T-cell (primary cell): ENCODE measurements around the gene C14orf132. TPM values are rescaled to one million over a fixed set of nuclear protein-coding genes. Genes with fewer than 3 reads are reported as not detected.

Source experiments
- ATAC-seq, 4 experiments: fragments of 200-7000 bp in 3 of 4; fragments of 150-1000 bp in 1 of 4; cut with Tn5 transposase; replicated peaks in 1 of 4; 1 replicate in 3 of 4; 2 replicates in 1 of 4; pipeline ENCODE4 v1.10.0; 2021; ENCODE audit warnings: moderate library complexity in 3 of 4, mild to moderate bottlenecking in 2 of 4, moderate number of reproducible peaks in 1 of 4
- CTCF ChIA-PET, 2 donors: fragments of 300-600 bp; sonication (Branson Sonifier 250); formaldehyde crosslinking; loops; one replicate each; lab custom pipeline; 2022; ENCODE audit warnings: antibody characterized with exemption in 2 of 2; lab: Charles Lee
- POLR2A ChIA-PET, 2 donors: fragments of 300-600 bp; sonication (Branson Sonifier 250); formaldehyde crosslinking; loops; one replicate each; lab custom pipeline; 2022; ENCODE audit warnings: antibody characterized with exemption in 2 of 2; lab: Charles Lee
- DNase-seq, 35 experiments: peaks; one replicate each; pipeline versions ENCODE4 v3.0.0 to v3.0.0-alpha.2; 2013 to 2023
- H3K27ac ChIP-seq: one replicate; pipeline ENCODE4 v1.5.1; 2013; ENCODE audit warnings: low read length
- H3K27me3 ChIP-seq, 2 experiments: replicated peaks in 1 of 2; 1 replicate in 1 of 2; 2 replicates in 1 of 2; pipeline versions ENCODE4 v1.6.1 to v1.7.0; 2013; ENCODE audit warnings: low read length in 1 of 2, mixed read lengths in 1 of 2; ENCODE audit not compliant: control insufficient read depth in 2 of 2, insufficient read depth in 2 of 2; ENCODE audit errors: extremely low read depth in 1 of 2
- H3K36me3 ChIP-seq, 2 donors: 1 replicate in 1 of 2; 2 replicates in 1 of 2; pipeline versions ENCODE4 v1.6.1 to v1.7.0; 2013; ENCODE audit warnings: low read length in 1 of 2; ENCODE audit not compliant: control insufficient read depth in 2 of 2, insufficient read depth in 1 of 2; ENCODE audit errors: extremely low read depth in 1 of 2
- H3K4me1 ChIP-seq, 2 experiments: 1 replicate in 1 of 2; 2 replicates in 1 of 2; pipeline versions ENCODE4 v1.6.1 to v1.7.0; 2013; ENCODE audit warnings: low read length in 2 of 2, mixed read lengths in 1 of 2; ENCODE audit not compliant: insufficient read depth in 2 of 2, control insufficient read depth in 1 of 2; ENCODE audit errors: extremely low read depth in 1 of 2
- H3K4me3 ChIP-seq, 2 donors: 1 replicate in 1 of 2; 2 replicates in 1 of 2; pipeline versions ENCODE4 v1.5.1 to v1.7.0; 2013; ENCODE audit warnings: mild to moderate bottlenecking in 2 of 2, low read length in 1 of 2, moderate library complexity in 1 of 2; ENCODE audit not compliant: control insufficient read depth in 1 of 2; ENCODE audit errors: extremely low read depth in 1 of 2
- H3K9me3 ChIP-seq: 2 replicates; pipeline ENCODE4 v1.7.0; 2013
- H3K27ac Mint-ChIP-seq, 2 donors: one replicate each; pipeline ENCODE4 v1.8.0; 2020 to 2021; ENCODE audit warnings: mild to moderate bottlenecking in 2 of 2, mixed read lengths in 2 of 2
- H3K27me3 Mint-ChIP-seq, 2 donors: one replicate each; pipeline ENCODE4 v1.8.0; 2021 to 2022; ENCODE audit warnings: mixed read lengths in 2 of 2
- H3K36me3 Mint-ChIP-seq: one replicate; pipeline ENCODE4 v1.8.0; 2021; ENCODE audit warnings: mixed read lengths
- H3K4me1 Mint-ChIP-seq, 3 donors: one replicate each; pipeline ENCODE4 v1.8.0; 2020 to 2022; ENCODE audit warnings: mixed read lengths in 3 of 3, mild to moderate bottlenecking in 1 of 3
- H3K4me3 Mint-ChIP-seq, 3 donors: one replicate each; pipeline ENCODE4 v1.8.0; 2020 to 2022; ENCODE audit warnings: mild to moderate bottlenecking in 3 of 3, mixed read lengths in 3 of 3, moderate library complexity in 3 of 3
- H3K9me3 Mint-ChIP-seq, 3 donors: one replicate each; pipeline ENCODE4 v1.8.0; 2020 to 2022; ENCODE audit warnings: mixed read lengths in 3 of 3
- WGBS: methylation state at CpG from one replicate; pipeline ENCODE4 v1.1.5; 2013; ENCODE audit warnings: missing lambda C conversion rate; ENCODE audit not compliant: insufficient coverage; 5-methylcytosine and 5-hydroxymethylcytosine counted together
- total RNA-seq, 35 experiments: library from RNA in 6 of 35; stranded (reverse) in 6 of 35; fragments of 120-200 nt in 1 of 35; gene quantifications; one replicate each; pipeline versions ENCODE4 v1.2.1 to v1.2.4 and lab custom pipeline; 2013 to 2026

C14orf132 gene
- total RNA-seq, 5 donors from 2014 or later (not counting 1 experiment from before 2014, with no cell fraction given): 3.5 to 8.4 (median 5.2) TPM

GRCh38 chr14:96098309-96098998, 59.3 kb downstream of the C14orf132 start:
- H3K27ac Mint-ChIP-seq: no peak overlapping the region

GRCh38 chr14:96098999-96099335, 59.8 kb downstream of the C14orf132 start:
- POLR2A ChIA-PET: no interaction called here

More at GRCh38 chr14:96098309-96098998, 59.3 kb downstream of the C14orf132 start:
- POLR2A ChIA-PET: no interaction called here
- ATAC-seq (no peak), DNase-seq (no peak)
- no peaks in the 10 kb centered on the region for H3K9me3 Mint-ChIP-seq
- Histone ChIP-seq H3K27me3 (peaks cover 0 to 18% of the 10 kb centered on the region in 2 experiments), H3K27ac (no peak overlapping the region), H3K4me1 (peaks cover 0 to 4% of the 10 kb centered on the region in 2 experiments), H3K4me3 (no peak overlapping the region), H3K9me3 (no peaks in the 10 kb centered on the region), H3K36me3 (no peaks in the 10 kb centered on the region)
- H3K27me3 Mint-ChIP-seq: peaks cover 2 to 3% of the 10 kb centered on the region in 2 donors
- 62% methylated on average over 4 of the region's 6 CpGs for WGBS
- H3K36me3 Mint-ChIP-seq: no peaks in the 10 kb centered on the region
- CTCF ChIA-PET: interaction anchor here in 1 of 2 donors (1.7 kb wide), 1 partner anchor 177 kb away, joined by 4 read pairs; no protein-coding TSS in a partner anchor
- no peak overlapping the region for H3K4me3 Mint-ChIP-seq
- H3K4me1 Mint-ChIP-seq: peaks cover 0 to 5% (median 4%) of the 10 kb centered on the region in 3 donors

GRCh38 chr14:96100161-96101064, 61.3 kb downstream of the C14orf132 start:
- H3K9me3 Mint-ChIP-seq: no peaks in the 10 kb centered on the region
- DNase-seq: peak; percentile 37 to 83 (median 59)
- ChIA-PET POLR2A (no interaction called here), CTCF (interaction anchor here (0.5 to 1.2 kb wide), 7 partner anchors 17 to 400 kb away, joined by 3 to 13 read pairs (median 3); no protein-coding TSS in a partner anchor)
- H3K27me3 ChIP-seq: peaks cover 0 to 17% of the 10 kb centered on the region in 2 experiments
- H3K27ac Mint-ChIP-seq: no peak overlapping the region
- no peaks in the 10 kb centered on the region for H3K36me3 Mint-ChIP-seq
- H3K9me3 ChIP-seq: no peaks in the 10 kb centered on the region
- peak; percentile 56 to 83 (median 61) for ATAC-seq
- no peak overlapping the region for H3K4me3 Mint-ChIP-seq
- peaks cover 2 to 3% of the 10 kb centered on the region in 2 donors for H3K27me3 Mint-ChIP-seq
- no peak overlapping the region for H3K27ac ChIP-seq
- 56% methylated on average over 12 of the region's 22 CpGs for WGBS
- no peaks in the 10 kb centered on the region for H3K36me3 ChIP-seq
- H3K4me3 ChIP-seq: no peak overlapping the region
- peaks cover 0 to 4% of the 10 kb centered on the region in 2 experiments for H3K4me1 ChIP-seq
- H3K4me1 Mint-ChIP-seq: peaks cover 0 to 5% (median 4%) of the 10 kb centered on the region in 3 donors

More at GRCh38 chr14:96098999-96099335, 59.8 kb downstream of the C14orf132 start:
- Mint-ChIP-seq H3K27me3 (peaks cover 2 to 3% of the 10 kb centered on the region in 2 donors), H3K4me3 (no peak overlapping the region), H3K4me1 (peaks cover 0 to 5% (median 4%) of the 10 kb centered on the region in 3 donors), H3K9me3 (no peaks in the 10 kb centered on the region), H3K27ac (no peak overlapping the region), H3K36me3 (no peaks in the 10 kb centered on the region)
- H3K4me3 ChIP-seq: no peak overlapping the region
- no peaks in the 10 kb centered on the region for H3K9me3 ChIP-seq
- peaks cover 0 to 18% of the 10 kb centered on the region in 2 experiments for H3K27me3 ChIP-seq
- no peak for ATAC-seq
- peaks cover 0 to 4% of the 10 kb centered on the region in 2 experiments for H3K4me1 ChIP-seq
- H3K36me3 ChIP-seq: no peaks in the 10 kb centered on the region
- no peak for DNase-seq
- CTCF ChIA-PET: interaction anchor here in 1 of 2 donors (1.7 kb wide), 1 partner anchor 177 kb away, joined by 4 read pairs; no protein-coding TSS in a partner anchor
- no peak overlapping the region for H3K27ac ChIP-seq

- H3K27ac Mint-ChIP-seq: no peak overlapping the region
- H3K4me3 Mint-ChIP-seq: no peak overlapping the region
- no peaks in the 10 kb centered on the region for H3K36me3 Mint-ChIP-seq
- CTCF ChIA-PET: interaction anchor here (0.8 to 1.2 kb wide), 4 partner anchors 114 to 176 kb away, joined by 3 to 4 read pairs (median 3); no protein-coding TSS in a partner anchor
- no peaks in the 10 kb centered on the region for H3K36me3 ChIP-seq
- peaks cover 0 to 5% (median 4%) of the 10 kb centered on the region in 3 donors for H3K4me1 Mint-ChIP-seq
- DNase-seq: no peak
- WGBS: 83% methylated on average over 3 of the region's 3 CpGs
- ATAC-seq: no peak
- no peak overlapping the region for H3K4me3 ChIP-seq
- peaks cover 0 to 4% of the 10 kb centered on the region in 2 experiments for H3K4me1 ChIP-seq
- POLR2A ChIA-PET: no interaction called here
- H3K9me3 ChIP-seq: no peaks in the 10 kb centered on the region
- H3K27ac ChIP-seq: no peak overlapping the region
- peaks cover 2 to 5% of the 10 kb centered on the region in 2 donors for H3K27me3 Mint-ChIP-seq
- peaks cover 0 to 16% of the 10 kb centered on the region in 2 experiments for H3K27me3 ChIP-seq
- H3K9me3 Mint-ChIP-seq: no peaks in the 10 kb centered on the region
These were observed 63.1 kb downstream of the C14orf132 start for GRCh38 chr14:96102081-96102856.

GRCh38 chr14:96103075-96103474, 63.9 kb downstream of the C14orf132 start:
- H3K4me3 Mint-ChIP-seq: no peak overlapping the region
- Histone ChIP-seq H3K27me3 (peaks cover 0 to 20% of the 10 kb centered on the region in 2 experiments), H3K4me3 (no peak overlapping the region), H3K4me1 (peaks cover 0 to 4% of the 10 kb centered on the region in 2 experiments), H3K36me3 (no peaks in the 10 kb centered on the region), H3K27ac (no peak overlapping the region), H3K9me3 (no peaks in the 10 kb centered on the region)
- peaks cover 0 to 8% (median 4%) of the 10 kb centered on the region in 3 donors for H3K4me1 Mint-ChIP-seq
- H3K27me3 Mint-ChIP-seq: peaks cover 2 to 7% of the 10 kb centered on the region in 2 donors
- H3K36me3 Mint-ChIP-seq: no peaks in the 10 kb centered on the region
- no peaks in the 10 kb centered on the region for H3K9me3 Mint-ChIP-seq
- ATAC-seq: no peak
- no peak overlapping the region for H3K27ac Mint-ChIP-seq
- 43% methylated on average over 1 of the region's 2 CpGs for WGBS
- ChIA-PET POLR2A (no interaction called here), CTCF (interaction anchor here (1.1 kb wide), 2 partner anchors 170 to 175 kb away, joined by 3 read pairs; no protein-coding TSS in a partner anchor)
- DNase-seq: no peak
